Glomerular endothelial cell (primary cell): ENCODE data around the gene METRN. TPM values are rescaled to one million over a fixed set of nuclear protein-coding genes. Genes with fewer than 3 reads are reported as not detected.
"Not testable (repeated sequence)": the region's sequence is repeated elsewhere in the genome, so short reads cannot be mapped to it uniquely, and the experiment has no call there.

Source experiments
- DNase-seq: peaks from one replicate; pipeline ENCODE4 v3.0.0-alpha.2; 2011; ENCODE audit warnings: low read depth, low spot score; ENCODE audit errors: extremely low read depth
- total RNA-seq: library from RNA; depleted of rRNA; stranded (reverse); fragments of >200 nt; gene quantifications from 2 replicates; pipeline ENCODE4 v1.2.3, GENCODE V29; 2015

The METRN gene
- total RNA-seq, 1 donor from 2014 or later = 54.4 TPM

DNA sequence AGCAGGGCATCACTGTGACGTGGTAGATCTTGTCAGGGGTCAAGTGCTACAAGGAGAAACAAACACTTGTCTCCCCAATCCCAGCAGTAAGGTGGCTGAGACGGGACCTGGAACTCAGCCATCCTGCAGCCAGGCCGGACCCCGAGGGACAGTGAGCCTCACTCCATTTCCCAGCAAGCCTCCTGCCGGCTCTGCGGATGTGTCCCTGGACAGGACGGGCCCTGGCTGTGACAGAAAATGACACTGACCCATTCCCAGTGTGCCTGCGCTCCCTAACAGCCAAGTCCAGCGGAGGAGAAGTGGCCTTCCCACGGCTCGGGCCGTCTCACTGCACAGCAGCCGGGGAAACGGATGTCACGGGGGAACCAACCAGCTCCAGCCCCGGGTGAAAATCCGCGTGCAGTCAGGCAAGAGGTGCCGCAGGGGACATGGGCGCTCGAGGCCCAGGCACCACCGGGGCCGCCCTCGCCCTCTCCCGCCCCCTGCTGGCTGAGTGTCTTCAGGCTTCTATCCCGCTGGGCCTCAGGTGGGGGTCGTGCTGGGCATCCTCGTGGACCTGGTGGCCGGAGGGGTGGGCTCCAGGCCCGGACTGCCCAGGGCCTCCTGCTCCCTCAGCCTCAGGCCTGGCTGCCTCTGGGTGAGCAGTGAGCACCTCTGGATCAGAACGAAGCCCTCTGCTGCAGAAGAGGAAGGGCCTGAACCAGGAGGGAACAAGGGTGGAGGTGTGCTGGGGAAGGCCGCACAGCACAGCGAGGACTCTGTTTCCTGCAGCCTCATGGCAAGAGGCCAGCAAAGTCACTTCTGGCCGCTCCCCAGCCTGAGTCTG, 18.7 kb downstream of the METRN start:
- no peak for DNase-seq

DNA sequence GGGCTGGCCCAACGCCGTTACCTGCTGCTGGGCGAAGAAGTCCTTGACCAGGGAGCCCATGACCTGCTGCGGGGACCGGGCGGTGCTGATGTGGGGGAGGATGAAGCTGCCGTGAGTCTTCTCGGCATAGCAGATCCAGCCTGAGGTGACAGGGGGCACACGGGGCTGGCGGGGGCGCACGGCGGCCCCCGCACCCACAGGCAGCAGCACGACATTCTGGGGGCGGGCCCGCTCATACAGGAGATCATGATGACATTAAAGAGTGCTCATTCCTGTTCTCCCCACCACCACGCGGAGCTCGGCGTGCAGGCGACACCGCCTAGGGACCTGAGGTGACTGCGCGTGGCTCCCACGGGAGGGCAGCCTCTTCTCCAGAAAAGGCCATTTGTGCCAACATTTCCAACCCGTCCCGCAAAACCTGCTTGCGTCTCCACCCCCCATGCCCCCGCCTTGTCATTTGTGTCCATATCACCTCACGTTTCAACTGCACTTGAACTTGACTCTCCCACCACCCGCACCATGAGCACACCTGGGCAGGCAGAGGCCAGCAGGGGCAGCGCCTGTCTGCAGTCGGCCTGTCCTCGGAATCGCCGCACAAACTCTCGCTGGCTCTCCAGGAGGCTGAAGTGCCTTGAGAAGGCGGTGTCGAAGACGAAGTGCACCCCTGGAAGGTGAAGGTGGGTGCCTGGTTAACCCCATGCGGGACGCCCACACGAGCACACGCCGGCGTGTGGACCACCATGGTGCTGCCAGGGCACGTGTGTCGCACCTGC, 19.5 kb downstream of the METRN start:
- DNase-seq = no peak

DNA sequence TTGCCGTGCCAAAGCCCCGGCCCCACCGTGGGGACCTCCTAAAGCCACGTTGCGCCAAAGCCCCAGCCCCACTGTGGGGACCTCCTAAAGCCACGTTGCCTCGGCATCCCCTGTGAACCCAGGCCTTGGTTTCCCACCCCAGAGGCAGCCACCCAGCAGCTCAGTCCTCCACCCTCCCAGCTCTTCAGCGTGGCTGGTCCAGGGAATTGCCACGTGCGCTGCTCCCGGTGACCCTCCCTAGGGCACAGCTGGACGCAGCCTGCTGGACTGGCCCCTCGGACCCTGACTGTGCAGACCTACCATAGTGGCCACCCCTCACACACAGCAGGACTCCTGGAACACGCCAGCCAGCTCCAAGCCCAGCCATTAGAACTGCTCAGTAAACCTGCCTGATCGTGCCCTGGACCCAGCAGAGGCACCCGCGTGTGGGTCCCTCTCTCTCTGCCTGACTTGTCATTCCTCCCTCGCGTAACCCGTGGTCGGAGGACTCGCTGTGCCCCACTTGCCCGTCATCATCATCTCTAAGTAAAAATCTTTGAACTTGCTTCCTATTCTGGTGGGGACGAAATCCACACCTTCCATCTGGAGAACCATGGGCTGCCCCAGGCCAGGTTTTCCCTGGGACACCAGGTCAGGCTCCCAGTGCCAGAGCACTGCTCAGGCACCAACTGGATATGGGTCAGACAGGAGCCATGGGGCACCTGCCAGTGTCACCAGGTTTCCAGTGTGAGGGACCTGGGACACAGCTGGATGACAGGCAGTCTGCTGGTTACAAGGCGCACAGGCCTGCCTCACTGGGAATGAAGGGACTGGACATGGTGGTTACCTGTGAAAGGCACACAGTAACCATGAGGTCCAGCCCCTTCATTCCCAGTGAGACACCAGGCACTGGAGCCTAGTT, 20.3 kb downstream of the METRN start:
- DNase-seq = no peak

GRCh38 chr16:735982-736453, 21.1 kb downstream of the METRN start:
- no peak for DNase-seq

GRCh38 chr16:736936-737481, 22.1 kb downstream of the METRN start:
- no peak for DNase-seq

DNA sequence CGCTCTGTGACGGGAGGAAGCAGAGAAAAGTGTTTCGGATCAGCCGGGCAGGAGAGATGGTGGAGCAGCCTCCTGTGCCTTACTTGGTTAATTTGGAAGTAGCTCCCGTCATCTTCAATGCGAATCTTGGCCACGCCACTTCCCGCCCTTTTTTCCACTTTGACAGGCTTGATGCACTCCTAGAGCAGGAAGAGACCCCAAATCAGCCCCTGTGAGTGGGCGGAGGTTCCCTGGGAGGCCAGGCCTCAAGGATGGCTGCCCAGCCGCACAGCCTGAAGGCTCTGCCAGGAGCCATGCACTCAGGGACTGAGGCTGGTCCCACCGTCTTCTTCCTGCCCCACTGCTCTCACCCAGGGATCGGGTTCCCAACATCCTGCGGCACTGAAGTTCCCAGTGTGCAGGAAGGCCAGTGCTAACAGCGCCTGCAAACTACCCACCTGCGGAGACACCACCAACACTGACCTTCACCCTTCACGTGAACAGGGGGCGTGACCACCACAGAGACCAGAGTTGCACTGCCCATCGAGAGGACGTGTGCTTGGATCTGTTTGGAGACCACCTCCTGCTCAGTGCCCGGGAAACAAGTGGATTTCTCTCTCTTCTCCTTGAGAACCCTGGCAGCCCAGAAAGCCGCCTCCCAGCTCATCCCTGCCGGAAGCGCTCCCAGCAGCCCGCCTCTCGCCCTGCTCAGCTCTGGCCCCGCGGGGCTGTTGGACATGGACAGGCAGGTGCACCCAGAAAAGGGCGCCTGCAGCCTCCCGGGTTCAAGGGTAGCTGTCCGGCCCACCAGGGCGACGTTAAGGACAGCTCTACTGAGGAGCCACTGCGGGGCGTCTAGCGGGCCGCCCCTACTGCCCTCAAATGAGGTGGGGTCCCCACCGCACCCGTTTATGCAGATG, 24.9 kb downstream of the METRN start:
- no peak for DNase-seq

DNA sequence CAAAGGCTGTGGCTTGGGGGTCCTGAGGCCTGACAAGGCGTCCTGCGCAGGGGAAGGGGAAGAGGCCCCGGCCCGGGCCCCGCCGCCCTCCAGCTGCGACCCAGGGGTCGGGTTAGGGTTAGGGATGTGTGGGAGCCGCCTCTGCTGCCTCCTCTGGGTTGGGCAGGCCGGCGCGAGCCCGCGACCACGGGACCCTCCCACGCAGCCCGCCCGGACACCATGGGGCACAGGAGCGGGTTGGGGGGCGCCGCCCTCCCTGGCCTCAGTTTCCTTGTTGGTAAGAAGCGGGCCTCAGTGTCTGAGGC, 25.5 kb downstream of the METRN start:
- DNase-seq = no peak

DNA sequence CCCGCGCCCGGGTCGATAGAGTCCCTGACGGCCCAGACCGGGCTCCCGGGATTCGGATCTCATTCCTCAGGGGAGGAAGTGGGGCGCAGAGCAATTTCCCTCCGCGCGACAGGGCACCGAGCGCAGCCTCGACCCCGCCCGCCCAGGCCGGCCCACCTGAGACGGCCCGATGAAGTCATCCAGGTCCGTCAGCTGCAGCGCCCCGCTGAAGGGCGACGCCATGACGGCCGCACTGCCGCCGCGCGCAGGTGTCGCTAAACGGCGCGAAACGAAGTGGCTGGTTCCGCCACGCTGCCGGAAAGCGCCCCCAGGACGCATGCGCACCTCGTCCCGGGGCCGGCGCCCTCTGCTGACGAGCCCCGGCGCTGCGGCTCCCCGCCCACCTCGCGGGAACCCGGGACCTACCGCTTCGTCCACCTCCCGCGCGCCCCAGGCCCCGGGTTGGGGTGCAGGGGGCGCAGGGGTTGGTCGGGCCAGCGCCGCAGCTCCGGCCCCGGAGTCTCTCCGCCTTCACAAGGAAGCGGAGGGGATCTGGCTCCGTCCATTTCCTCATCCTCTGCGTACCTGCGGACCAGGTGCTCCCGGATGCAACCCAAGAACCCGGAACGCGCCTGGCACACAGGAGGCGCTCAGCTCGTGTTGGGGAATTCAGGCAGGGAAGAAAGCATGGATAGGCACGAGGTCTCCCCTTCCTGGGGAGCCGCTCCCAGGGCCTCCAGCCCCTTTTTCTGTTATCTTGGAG, 26.0 kb downstream of the METRN start, which contains the start of gene CIAO3:
TSS of gene CIAO3 (minus strand) at position 234 of the 742 bp plus-strand sequence. CDS start at position 222, 12 bp downstream.
- DNase-seq = peak; percentile 16

DNA sequence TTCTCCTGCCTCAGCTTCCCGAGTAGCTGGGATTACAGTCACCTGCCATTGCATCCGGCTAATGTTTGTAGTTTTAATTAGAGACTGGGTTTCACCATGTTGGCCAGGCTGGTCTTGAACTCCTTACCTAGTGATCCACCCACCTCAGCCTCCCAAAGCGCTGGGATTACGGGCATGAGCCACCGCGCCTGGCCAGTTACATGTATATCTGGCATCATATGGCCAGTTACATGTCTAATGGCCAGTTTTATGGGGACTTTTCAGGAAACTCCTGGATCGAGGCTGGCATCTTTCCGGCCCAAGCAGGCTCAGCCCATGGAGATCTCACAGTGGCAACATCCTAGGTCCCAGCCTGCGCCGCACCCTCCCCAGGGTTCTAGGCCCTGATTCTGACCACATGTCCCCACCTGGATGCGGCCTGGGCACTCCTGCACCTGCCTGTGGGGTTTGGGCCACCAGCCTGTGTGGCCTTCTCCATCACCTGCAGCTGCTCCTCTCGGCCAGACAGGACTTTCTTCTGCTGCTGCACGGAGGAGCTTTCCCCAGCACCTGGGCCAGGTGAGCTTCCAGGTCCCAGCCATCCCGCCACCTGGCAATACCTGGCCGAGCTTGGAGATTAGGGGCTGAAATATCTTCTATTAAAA, 27.2 kb downstream of the METRN start:
- DNase-seq = no peak

GRCh38 chr16:742894-743293, 28.0 kb downstream of the METRN start:
- DNase-seq = not testable (repeated sequence)

DNA sequence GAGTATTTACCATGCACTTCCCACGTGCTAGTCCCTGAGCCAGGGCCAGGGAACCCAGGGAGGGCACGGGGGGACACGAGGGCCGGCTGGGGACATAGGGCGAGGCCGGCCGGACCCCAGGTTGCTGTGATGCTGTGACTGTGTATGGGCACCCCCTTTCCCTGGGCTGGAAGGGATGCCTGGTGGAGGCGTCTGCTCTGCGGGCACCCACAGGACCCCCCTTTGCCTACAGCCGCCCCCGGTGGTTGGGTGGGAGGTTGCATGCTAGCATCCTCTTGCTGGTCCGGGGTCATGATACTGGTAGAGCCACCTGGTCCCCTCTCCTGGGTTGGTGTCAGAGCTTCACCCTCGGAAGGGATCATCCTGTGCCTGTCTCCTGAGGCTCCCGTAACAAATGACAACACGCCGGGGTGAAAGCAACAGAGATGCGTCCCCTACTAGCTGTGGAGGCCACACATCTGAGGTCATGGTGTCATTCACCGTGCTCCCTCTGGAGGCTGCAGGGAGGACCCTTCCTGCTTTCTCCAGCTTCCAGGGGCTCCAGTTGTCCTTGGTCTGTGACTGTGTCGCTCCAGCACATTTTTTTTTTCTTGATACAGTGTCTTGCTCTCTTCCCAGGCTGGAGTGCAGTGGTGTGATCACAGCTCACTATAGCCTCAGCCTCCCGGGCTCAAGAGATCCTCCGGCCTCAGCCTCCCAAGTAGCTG, 29.0 kb downstream of the METRN start:
- DNase-seq = no peak

- no peak for DNase-seq
These were observed 30.8 kb downstream of the METRN start for GRCh38 chr16:745739-746138.

DNA sequence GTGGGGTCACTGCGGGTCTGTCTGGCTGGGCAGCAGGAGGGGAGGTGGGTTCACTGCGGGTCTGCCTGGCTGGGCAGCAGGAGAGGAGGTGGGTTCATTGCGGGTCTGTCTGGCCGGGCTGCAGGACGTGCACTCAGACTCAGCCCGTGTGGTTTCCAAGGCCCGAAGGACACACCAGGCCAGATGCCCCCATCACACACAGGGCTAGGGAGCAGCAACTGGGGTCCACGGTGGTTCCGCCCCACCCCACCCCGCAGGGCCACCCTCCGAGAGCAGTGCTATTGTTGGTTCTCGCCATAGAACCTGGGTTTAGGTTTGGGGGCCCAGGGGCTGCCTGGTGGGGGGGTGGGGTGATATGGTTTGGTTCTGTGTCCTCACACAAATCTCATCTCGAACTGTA, 31.7 kb downstream of the METRN start:
- DNase-seq = no peak

DNA sequence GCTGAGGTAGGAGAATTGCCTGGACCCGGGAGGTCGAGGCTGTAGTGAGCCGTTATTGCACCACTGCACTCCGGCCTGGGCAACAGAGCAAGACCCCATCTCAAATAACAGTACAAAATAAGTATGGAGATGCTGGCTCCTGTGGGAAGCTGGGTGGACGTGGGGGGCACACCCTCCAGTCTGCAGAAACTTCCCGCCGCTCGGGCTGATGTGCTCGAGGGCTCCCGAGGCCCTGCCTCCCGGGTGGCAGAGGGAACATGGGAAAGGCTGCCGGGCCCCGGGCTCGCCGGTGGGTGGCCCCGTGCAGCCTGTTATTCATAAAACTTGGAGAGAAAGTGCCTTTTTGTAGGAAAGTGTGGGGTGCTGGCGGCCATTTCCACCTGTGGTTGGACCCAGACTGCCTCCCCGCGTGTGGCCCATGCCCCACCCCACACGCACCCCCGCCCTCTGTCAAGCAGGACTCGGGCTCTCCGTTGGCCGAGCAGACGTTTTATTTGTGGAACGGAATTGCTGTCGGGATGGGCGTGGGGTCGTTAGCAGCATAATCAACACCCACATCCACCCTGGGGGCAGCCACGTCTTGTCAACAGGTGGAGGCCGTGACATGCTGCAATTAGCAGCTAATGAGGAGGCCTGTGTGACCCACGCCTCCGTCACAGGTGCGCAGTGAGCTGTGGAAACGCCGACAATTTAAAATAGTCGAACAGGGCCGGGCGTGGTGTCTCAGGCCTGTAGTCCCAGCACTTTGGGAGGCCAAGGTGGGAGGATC, 33.2 kb downstream of the METRN start:
- DNase-seq = no peak

GRCh38 chr16:749010-749409, 34.1 kb downstream of the METRN start:
- DNase-seq = no peak

DNA sequence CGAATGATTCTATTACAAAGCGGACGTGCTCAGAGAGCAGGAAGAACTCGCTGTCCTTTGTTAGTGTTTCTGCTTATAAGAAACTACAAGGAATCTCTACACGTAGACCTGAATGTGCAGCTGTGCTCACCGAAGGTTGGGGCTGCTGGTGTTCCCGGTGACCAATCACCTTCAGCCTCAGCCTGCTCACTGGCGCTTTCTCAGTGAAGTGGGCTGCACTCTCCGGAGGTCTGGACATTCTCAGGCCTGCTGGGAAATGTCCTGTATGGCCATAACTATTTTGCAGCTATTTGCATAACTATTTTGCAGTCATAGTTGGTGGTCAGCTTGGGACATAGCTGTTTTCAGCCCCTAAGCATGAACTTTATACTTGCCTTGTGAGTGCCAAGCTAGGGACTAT, 35.6 kb downstream of the METRN start:
- no peak for DNase-seq
